UCSD-AML1 (cell line): ENCODE data around the gene DDX54.
"Not testable (repeated sequence)": the region's sequence is repeated elsewhere in the genome, so short reads cannot be mapped to it uniquely, and the experiment has no call there.

Experiments used
- DNase-seq: peaks from one replicate; lab custom pipeline; 2025; ENCODE audit not compliant: unreplicated experiment; lab: John Stamatoyannopoulos, UW

DDX54 gene

DNA sequence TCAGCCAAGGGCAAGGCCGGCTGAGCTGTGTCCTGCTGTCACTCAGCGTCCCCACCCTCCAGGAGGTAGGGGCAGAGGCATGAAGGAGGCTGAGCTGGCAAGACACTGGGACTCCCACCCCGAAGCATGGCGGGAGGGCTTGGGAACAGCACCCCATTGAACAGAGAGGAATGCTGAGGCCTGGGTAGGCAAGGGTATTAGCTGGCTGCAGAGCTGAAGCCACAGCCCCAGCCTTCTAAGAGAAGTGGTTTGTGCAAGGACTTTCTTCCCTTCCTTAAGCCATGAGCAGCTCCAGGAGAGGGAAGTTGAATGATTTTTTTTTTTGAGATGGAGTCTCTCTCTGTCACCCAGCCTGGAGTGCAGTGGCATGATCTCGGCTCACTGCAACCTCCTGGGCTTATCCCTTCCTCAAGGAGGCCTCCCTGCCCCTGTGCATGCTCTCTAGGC is 42.4 kb downstream of the DDX54 start:
- no peak for DNase-seq

- peak; percentile 65 for DNase-seq
Observed at GRCh38 chr12:113142173-113142885, 42.9 kb downstream of the DDX54 start.

DNA sequence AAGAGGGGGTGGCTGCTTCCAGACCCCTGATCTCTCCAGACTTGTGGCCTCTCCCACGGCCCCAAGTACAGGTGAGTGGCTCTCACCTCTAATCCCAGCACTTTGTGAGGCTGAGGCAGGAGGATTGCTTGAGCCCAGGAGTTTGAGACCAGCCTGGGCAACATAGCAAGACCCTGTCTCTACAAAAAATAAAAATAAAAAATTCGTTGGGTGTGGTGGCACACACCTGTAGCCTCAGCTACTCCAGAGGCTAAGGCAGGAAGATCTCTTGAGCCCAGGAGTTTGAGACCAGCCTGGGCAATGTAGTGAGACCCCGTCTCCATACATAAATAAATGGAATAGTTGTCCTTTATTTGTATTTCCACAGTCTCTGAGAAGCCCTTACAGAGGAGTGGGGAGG is 43.6 kb downstream of the DDX54 start:
- DNase-seq: not testable (repeated sequence)

DNA sequence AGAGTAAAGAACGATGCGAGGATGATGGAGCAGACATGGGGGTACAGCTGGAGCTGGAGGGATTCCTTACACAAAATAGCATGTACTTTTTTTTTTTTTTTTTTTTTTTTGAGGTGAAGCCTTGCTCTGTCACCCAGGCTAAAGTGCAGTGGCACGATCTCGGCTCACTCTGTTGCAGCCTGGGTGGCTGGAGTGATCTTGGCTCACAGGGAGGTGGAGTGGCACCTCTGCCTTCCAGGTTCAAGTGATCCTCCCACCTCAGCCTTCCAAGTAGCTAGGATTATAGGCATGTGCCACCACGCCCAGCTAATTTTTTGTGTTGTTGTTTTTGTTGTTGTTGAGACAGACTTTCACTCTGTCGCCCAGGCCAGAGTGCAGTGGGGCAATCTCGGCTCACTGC is 44.6 kb downstream of the DDX54 start:
- no peak for DNase-seq

GRCh38 chr12:113138826-113139225 is 46.5 kb downstream of the DDX54 start:
- DNase-seq: no peak

- DNase-seq: no peak
Observed at GRCh38 chr12:113137861-113138783, 47.2 kb downstream of the DDX54 start.

- DNase-seq: no peak
Observed at GRCh38 chr12:113136990-113137511, 48.2 kb downstream of the DDX54 start.

DNA sequence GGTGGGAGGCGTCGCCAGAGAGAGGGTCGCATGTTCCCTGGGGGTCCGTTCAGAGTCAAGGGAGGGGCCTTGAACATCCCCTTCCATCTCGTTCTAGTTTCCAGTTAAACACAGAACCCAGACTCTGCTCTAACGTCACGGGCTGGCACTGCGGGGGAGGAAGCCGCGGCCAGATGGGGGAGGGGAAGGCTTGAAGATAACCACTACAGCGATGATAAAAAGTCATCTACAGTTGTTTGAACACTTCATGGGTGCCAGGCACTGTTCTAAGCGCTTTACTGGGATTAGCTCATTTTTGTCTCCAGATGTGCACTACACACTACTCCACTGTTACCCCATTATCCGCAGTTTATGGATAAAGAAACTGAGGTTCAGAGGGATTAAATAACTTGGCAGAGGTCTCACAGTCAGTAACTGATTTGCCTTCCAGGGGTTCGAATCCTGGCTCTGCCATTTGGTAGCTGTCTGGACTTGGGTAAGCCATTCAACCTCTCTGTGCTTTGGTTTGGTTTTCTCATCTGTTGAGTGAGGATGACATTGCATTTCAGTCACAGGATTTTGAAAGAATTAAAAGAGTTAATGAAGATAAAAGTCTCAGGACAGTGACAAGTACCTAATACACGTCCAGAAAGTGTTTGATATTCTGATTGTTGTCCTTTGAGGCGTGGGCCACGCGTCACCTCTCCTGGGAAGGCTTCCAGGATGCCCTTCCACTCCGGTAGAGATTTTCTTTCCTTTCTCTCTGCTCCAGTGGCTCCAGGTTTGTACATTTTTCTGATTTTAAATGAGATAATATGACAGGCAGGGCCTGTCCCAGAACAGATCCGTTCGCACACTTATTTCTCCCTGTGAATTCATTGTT is 48.9 kb downstream of the DDX54 start:
- peak; percentile 63 for DNase-seq

DNA sequence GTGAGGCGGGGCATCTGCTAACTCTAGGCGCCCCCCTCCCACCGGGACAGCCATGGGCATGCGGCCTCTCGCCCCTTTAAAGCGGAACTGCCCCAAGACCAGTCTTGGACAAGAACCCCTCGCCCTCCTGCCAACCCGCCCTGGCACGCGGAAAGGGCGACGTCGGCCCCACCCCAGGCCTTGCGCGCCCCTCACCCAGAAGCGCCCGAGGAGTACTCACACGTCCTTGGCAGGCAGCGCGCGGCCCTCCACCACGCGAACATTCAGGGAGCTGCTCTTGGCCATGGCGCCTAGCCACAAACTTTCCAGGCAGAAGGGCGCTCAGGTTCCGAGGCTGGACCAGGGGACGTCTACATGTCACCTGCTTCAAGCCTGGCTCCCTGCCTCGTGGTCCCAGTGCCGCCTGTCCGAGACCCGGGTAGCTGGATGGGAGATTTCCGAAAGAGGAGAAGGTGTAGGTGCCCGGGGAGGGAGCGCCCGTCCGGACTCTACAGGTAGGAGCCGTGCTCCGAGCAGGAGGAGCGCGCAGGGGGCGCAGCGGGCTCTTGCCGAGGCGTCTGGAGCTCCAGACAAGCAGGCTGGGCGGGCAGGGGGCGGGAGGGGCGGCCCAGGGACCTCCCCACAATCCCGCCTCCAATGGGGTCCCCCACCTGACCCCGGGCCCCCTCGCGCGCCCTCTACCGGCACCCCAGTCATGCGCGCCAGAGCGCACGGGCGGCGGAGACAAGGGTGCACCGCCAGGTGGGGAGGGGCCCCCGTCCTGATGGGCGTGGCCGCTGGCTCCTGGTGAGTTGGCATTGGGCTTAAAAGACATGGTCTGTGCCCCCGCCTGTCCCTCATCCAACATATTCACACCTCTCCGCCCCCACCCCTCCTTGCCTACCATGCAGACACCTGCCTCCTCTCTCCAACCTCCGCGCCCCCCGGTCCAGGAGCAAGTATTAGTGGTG is 49.8 kb downstream of the DDX54 start, which contains the start of gene RASAL1:
TSS of gene RASAL1 (minus strand) at position 584 of the 950 bp plus-strand sequence. CDS start at position 285, 299 bp downstream.
- DNase-seq: peak; percentile 64

GRCh38 chr12:113134521-113134951 is 50.7 kb downstream of the DDX54 start:
- no peak for DNase-seq

GRCh38 chr12:113134071-113134470 is 51.2 kb downstream of the DDX54 start:
- no peak for DNase-seq

GRCh38 chr12:113133666-113134065 is 51.6 kb downstream of the DDX54 start:
- no peak for DNase-seq

DNA sequence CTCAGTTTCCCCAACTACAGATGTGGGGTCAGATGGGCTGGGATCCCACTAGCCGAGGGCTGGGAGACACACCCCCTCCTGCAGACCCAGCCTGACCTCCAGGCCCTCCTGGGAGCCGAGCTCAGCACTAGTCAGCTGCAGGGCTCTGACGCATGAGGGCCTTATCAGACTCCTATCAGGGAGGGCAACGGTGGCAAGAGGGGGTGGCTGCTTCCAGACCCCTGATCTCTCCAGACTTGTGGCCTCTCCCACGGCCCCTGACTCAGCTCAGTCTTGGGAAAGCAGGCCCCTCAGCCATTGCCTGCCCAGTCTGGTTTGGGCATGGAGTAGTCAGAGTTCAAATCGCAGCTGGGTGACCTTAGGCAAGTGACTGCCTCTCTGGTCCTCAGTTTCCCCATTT is 52.2 kb downstream of the DDX54 start:
- DNase-seq: no peak

- no peak for DNase-seq
Observed at GRCh38 chr12:113131556-113131955, 53.7 kb downstream of the DDX54 start.

DNA sequence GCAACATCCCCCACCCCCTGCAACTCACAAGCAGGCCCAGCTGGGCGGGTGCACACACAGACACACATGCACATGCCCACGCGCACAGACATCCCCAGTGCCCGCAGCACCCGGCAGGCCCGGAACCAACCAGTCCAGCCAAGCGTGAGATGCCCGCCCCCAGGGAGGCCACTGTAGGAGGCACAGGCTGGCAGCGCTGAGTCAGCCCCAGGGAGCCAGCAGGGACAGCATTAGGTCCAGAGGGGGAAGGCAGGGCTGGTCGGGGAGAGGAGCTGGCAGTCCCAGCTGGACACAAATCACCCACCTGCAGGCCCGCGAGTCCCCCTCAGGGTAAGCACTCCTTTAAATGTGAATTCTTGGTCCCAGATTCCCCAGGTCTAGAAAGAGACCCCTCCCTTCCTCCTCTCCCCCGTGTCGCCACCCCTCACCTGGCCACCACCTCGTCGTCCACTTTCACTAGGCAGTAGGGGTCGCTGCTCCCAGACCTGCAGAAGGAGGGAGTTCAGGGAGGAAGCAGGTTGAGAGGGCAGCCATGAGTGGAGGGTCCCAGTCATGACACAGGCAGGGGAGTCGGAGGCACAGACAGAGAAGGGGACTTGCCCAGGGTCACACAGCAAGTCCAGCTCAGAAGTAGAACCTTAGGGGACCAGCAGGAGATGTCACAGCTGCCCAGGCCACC is 54.7 kb downstream of the DDX54 start:
- no peak for DNase-seq

GRCh38 chr12:113129664-113130456 is 55.4 kb downstream of the DDX54 start:
- no peak for DNase-seq

DNA sequence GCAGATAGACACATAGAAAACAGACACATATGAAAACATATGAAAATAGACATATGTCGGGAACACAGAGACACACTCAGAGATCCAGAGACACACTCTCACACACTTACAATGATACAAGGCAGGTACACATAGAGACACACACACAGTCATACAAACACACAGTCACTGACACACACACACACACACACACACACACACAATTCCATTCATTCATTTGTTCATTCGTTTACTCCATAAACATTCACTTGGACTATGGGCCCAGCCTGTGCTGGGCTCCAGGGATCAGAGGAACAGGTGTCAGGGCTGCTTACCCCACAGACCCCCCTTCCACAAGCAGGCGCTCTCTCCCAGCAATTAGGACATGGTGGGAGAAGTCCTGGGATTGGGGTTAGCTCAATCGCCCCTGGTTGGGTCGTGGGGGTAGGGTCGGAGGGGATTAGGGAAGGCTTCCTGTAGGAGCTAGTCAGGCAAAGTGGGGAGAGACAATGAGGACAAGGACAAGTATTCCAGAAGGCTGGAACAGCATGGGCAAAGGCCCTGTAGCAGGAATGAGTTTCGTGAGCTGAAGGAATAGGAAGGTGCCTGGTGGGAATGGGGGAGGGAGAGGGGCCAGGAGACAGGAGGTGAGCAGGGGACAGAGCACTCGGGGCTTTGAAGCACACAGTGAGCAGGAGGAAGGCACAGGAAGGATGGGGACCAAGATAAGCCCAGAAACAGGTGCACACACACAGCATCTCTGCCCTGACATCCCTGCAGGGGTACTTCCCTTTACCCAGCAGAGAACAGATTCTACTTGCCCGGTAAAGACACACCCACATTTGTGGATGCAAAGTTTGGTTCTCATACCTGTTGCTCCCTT is 56.2 kb downstream of the DDX54 start:
- no peak for DNase-seq
